PC-3 (cell line): ENCODE measurements around the gene MYLK. TPM values are rescaled to one million over a fixed set of nuclear protein-coding genes. Genes with fewer than 3 reads are reported as not detected.
A peak's percentile ranks its signal among the peaks of the same experiment; 100 is the strongest.

Experiments
- ATAC-seq: fragments of 200-7000 bp; cut with Tn5 transposase; 2 replicates; pipeline ENCODE4 v1.9.1; 2020; ENCODE audit warnings: mild to moderate bottlenecking, moderate library complexity
- BruUV-seq: library from RNA; stranded (reverse); fragments of 400-500 nt; replicated peaks from 2 replicates; lab custom pipeline; 2021; lab: Mats Ljungman, UMichigan
- CTCF ChIA-PET: fragments of 300-600 bp; sonication (Branson Sonifier 250); formaldehyde crosslinking; loops from one replicate; lab custom pipeline; 2022; ENCODE audit warnings: antibody characterized with exemption; lab: Charles Lee
- POLR2A ChIA-PET: fragments of 300-600 bp; sonication (Branson Sonifier 250); formaldehyde crosslinking; loops from one replicate; lab custom pipeline; 2022; ENCODE audit warnings: antibody characterized with exemption; ENCODE audit not compliant: unreplicated experiment; lab: Charles Lee
- DNase-seq: peaks from one replicate; pipeline ENCODE4 v3.0.0-alpha.2; 2015
- H2AFZ ChIP-seq: fragments of 300-600 bp; sonication (generic); 2 replicates; pipeline ENCODE4 v1.6.0; 2016; ENCODE audit warnings: antibody characterized with exemption, low read length
- H3F3A ChIP-seq: fragments of 300-600 bp; sonication (generic); one replicate; pipeline ENCODE4 v1.6.0; 2017; ENCODE audit warnings: antibody characterized with exemption, low read length, control low read depth, mild to moderate bottlenecking; ENCODE audit not compliant: unreplicated experiment
- H3K27ac ChIP-seq: fragments of 300-600 bp; sonication (generic); 2 replicates; pipeline ENCODE4 v1.5.1; 2016; ENCODE audit warnings: mild to moderate bottlenecking, low read length
- H3K27me3 ChIP-seq: fragments of 300-600 bp; sonication (generic); 2 replicates; pipeline ENCODE4 v1.6.1; 2016; ENCODE audit warnings: low read length, mixed read lengths
- H3K36me3 ChIP-seq: fragments of 300-600 bp; sonication (generic); 2 replicates; pipeline ENCODE4 v1.6.1; 2016; ENCODE audit warnings: low read depth, mixed run types, low read length, mixed read lengths
- H3K4me1 ChIP-seq: fragments of 300-600 bp; sonication (generic); 2 replicates; pipeline ENCODE4 v1.5.1; 2016; ENCODE audit warnings: low read length; ENCODE audit not compliant: insufficient read depth
- H3K4me2 ChIP-seq: fragments of 300-600 bp; sonication (generic); 2 replicates; pipeline ENCODE4 v1.6.0; 2016; ENCODE audit warnings: low read length
- H3K4me3 ChIP-seq: fragments of 300-600 bp; sonication (generic); 2 replicates; pipeline ENCODE4 v1.5.1; 2016; ENCODE audit warnings: mild to moderate bottlenecking, low read length, mixed read lengths
- H3K79me2 ChIP-seq: fragments of 300-600 bp; sonication (generic); 2 replicates; pipeline ENCODE4 v1.6.1; 2017; ENCODE audit warnings: low read length, mixed read lengths
- H3K9ac ChIP-seq: fragments of 300-600 bp; sonication (generic); 2 replicates; pipeline ENCODE4 v1.6.0; 2016; ENCODE audit warnings: mild to moderate bottlenecking, low read length
- H3K9me2 ChIP-seq: fragments of 300-600 bp; sonication (generic); replicated peaks from 2 replicates; pipeline ENCODE4 v1.6.1; 2016; ENCODE audit warnings: mixed run types, low read length, mixed read lengths
- H3K9me3 ChIP-seq: fragments of 300-600 bp; sonication (generic); 2 replicates; pipeline ENCODE4 v1.6.1; 2016; ENCODE audit warnings: low read length, mixed read lengths
- H4K20me1 ChIP-seq: fragments of 300-600 bp; sonication (generic); 2 replicates; pipeline ENCODE4 v1.6.1; 2016; ENCODE audit warnings: low read length, mixed read lengths
- EZH2 ChIP-seq: fragments of 300-600 bp; sonication (generic); IDR thresholded peaks from one replicate; pipeline ENCODE4 v1.6.1; 2017; ENCODE audit warnings: antibody characterized with exemption, mild to moderate bottlenecking, low read length; ENCODE audit not compliant: unreplicated experiment
- EZH2phosphoT487 ChIP-seq: fragments of 300-600 bp; sonication (generic); IDR thresholded peaks from 2 replicates; pipeline ENCODE4 v1.6.1; 2018; ENCODE audit warnings: mild to moderate bottlenecking, antibody characterized with exemption, low read length, borderline replicate concordance
- intact Hi-C: fragments of 100-400 bp; cut with micrococcal nuclease; formaldehyde crosslinking; loops from 2 replicates; pipeline ENCODE4 v1.9.0; 2023
- total RNA-seq: library from RNA; depleted of rRNA; stranded (reverse); fragments of >200 nt; gene quantifications from 2 replicates; pipeline ENCODE4 v1.2.3, GENCODE V29; 2014
- TF ChIP-seq, protein P1 (sequence below): fragments of 300-600 bp; sonication (generic); conservative IDR thresholded peaks from 2 replicates; pipeline ENCODE4 v1.5.1; 2017; ENCODE audit warnings: antibody characterized with exemption, low read depth, mild to moderate bottlenecking, low read length

The MYLK gene
- total RNA-seq, 1 experiment from 2014 or later: 6.9 TPM

GRCh38 chr3:123758081-123758564 is 126.0 kb downstream of the MYLK start:
- H2AFZ ChIP-seq: no peak overlapping the region
- H3K9ac ChIP-seq: no peak overlapping the region
- no TSS peak for BruUV-seq
- H3K4me2 ChIP-seq: peak overlapping the region; percentile 54
- no peaks in the 10 kb centered on the region for H3K36me3 ChIP-seq
- H3K27ac ChIP-seq: no peak overlapping the region
- no peak for TF ChIP-seq EZH2
- TF ChIP-seq, protein P1, sequence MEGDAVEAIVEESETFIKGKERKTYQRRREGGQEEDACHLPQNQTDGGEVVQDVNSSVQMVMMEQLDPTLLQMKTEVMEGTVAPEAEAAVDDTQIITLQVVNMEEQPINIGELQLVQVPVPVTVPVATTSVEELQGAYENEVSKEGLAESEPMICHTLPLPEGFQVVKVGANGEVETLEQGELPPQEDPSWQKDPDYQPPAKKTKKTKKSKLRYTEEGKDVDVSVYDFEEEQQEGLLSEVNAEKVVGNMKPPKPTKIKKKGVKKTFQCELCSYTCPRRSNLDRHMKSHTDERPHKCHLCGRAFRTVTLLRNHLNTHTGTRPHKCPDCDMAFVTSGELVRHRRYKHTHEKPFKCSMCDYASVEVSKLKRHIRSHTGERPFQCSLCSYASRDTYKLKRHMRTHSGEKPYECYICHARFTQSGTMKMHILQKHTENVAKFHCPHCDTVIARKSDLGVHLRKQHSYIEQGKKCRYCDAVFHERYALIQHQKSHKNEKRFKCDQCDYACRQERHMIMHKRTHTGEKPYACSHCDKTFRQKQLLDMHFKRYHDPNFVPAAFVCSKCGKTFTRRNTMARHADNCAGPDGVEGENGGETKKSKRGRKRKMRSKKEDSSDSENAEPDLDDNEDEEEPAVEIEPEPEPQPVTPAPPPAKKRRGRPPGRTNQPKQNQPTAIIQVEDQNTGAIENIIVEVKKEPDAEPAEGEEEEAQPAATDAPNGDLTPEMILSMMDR: no peak
- no peaks in the 10 kb centered on the region for H4K20me1 ChIP-seq
- H3K79me2 ChIP-seq: no peaks in the 10 kb centered on the region
- no peaks in the 10 kb centered on the region for H3K9me3 ChIP-seq
- CTCF ChIA-PET: no interaction called here
- H3K4me3 ChIP-seq: no peak overlapping the region
- H3K9me2 ChIP-seq: no peaks in the 10 kb centered on the region
- POLR2A ChIA-PET: interaction anchor here (0.6 kb wide), 2 partner anchors 9 to 25 kb away, joined by 3 to 18 read pairs; no protein-coding TSS in a partner anchor
- ATAC-seq (peak; percentile 87), DNase-seq (peak; percentile 86)
- H3F3A ChIP-seq: no peaks in the 10 kb centered on the region
- H3K4me1 ChIP-seq: peaks cover 26% of the 10 kb centered on the region
- intact Hi-C loops: loop anchor here (5.0 kb wide), 1 partner anchor 124 kb away; the partner anchor contains the start of gene MYLK
- H3K27me3 ChIP-seq: no peaks in the 10 kb centered on the region

DNA sequence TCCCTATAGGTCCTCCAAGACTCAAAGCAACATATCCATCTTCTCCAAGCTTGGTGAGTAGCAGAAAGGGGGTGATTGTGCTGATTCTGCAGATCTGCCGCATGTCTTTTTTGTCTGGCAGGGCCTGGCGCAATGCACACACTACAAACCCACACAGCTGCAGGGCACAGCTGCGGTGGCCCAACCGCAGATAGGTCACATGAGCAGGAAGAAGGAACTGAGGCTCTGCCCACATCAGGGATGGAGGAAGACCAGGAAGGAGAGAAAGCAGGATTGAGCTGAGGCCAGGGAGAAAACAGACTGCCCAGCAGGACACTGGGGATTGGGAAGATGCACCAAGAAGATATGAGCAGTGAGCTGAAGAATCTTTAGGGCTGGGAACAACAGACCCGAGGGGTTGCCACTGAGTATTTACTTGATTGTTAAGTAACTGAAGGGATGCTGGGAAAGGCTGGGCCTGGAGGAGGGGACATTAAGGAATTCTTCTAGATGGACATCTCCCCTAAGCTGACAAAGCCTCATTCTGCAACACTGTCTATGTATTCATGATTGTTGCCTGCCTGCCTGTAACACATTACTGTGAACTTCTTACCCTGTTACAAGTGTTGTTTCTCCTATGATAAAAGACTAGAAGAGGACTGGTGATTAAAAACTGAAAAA is 126.7 kb downstream of the MYLK start:
- Histone ChIP-seq H3F3A (no peaks in the 10 kb centered on the region), H3K36me3 (no peaks in the 10 kb centered on the region), H3K9ac (no peak overlapping the region), H3K4me3 (no peak overlapping the region), H3K4me1 (peaks cover 26% of the 10 kb centered on the region), H2AFZ (no peak overlapping the region), H3K9me3 (no peaks in the 10 kb centered on the region), H3K27me3 (no peaks in the 10 kb centered on the region), H4K20me1 (no peaks in the 10 kb centered on the region), H3K79me2 (no peaks in the 10 kb centered on the region), H3K4me2 (peak overlapping the region; percentile 54), H3K9me2 (no peaks in the 10 kb centered on the region), H3K27ac (no peak overlapping the region)
- CTCF ChIA-PET: no interaction called here
- DNase-seq (no peak), ATAC-seq (peak; percentile 7)
- no TSS peak for BruUV-seq
- POLR2A ChIA-PET: interaction anchor here (0.6 to 0.7 kb wide), 3 partner anchors 9 to 301 kb away, joined by 3 to 18 read pairs (median 3); no protein-coding TSS in a partner anchor
- TF ChIP-seq, protein P1: no peak
- TF ChIP-seq EZH2phosphoT487 (no peak), EZH2 (no peak)
- intact Hi-C loops: loop anchor here (5.0 kb wide), 1 partner anchor 125 kb away; the partner anchor contains the start of gene MYLK

DNA sequence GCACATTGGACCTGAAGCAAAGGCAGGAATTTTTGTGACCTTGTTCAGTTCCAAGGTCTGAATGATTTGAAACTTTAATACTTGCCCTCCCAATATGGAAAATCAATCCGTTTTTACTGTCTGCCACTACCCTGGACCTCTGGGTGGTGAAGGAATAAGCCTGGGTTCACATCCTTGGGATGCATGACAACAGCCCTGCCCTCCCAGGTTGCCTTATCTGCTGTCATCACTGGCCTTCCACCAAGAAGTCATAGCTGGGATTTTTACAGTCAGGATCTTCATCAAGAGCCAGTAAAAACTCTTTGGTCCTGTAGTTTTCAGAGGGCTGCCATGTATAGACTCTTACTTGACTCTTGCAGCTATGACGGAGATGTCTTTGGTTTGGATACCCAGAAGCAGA is 128.6 kb downstream of the MYLK start:
- CTCF ChIA-PET: interaction anchor here (0.5 kb wide), 1 partner anchor 127 kb away, joined by 3 read pairs; no protein-coding TSS in a partner anchor

More for the DNA sequence above, 128.6 kb downstream of the MYLK start:
- Histone ChIP-seq H3F3A (no peaks in the 10 kb centered on the region), H3K9me3 (no peaks in the 10 kb centered on the region), H3K4me2 (no peak overlapping the region), H3K36me3 (no peaks in the 10 kb centered on the region), H3K4me1 (peaks cover 38% of the 10 kb centered on the region), H3K27me3 (no peaks in the 10 kb centered on the region), H3K27ac (no peak overlapping the region), H4K20me1 (no peaks in the 10 kb centered on the region), H2AFZ (no peak overlapping the region), H3K9me2 (no peaks in the 10 kb centered on the region), H3K4me3 (no peak overlapping the region), H3K9ac (no peak overlapping the region), H3K79me2 (no peaks in the 10 kb centered on the region)
- BruUV-seq: no TSS peak
- intact Hi-C loops: loop anchor here (5.0 kb wide), 1 partner anchor 127 kb away; the partner anchor contains the start of gene MYLK
- ATAC-seq (no peak), DNase-seq (no peak)
- TF ChIP-seq EZH2: no peak
- TF ChIP-seq EZH2phosphoT487: no peak
- TF ChIP-seq, protein P1: no peak
- POLR2A ChIA-PET: no interaction called here
